C4-2B (cell line): ENCODE measurements around the gene CCDC85C.
A peak's percentile ranks its signal among the peaks of the same experiment; 100 is the strongest.

ENCODE experiments used
- ZFX ChIP-seq: fragments of 450-650 bp; IDR thresholded peaks from 2 replicates; pipeline ENCODE4 v1.6.1; 2017
- TF ChIP-seq, protein P1 (sequence below): fragments of 450-650 bp; conservative IDR thresholded peaks from 2 replicates; pipeline ENCODE4 v1.5.1; 2017; ENCODE audit warnings: mild to moderate bottlenecking

DNA sequence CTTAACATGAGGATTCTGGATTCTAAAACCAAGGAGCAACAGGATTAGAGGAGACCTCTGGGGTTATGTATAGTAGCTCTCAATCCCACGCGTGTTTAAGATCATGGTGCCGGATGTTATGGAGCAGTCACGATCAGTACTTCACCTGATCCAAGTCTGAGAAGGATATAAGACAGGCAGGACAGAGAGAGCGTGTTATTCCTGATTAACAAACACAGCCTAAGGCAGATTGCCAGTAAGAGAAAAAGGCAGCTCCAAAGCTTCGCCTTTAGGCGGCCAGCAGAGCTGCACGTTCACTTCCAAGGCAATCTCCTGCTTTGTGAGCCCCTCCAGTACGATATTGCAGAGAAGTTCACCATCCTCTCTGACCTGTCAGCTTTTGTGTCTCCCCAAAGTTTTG lies 128.8 kb downstream of the CCDC85C start:
- TF ChIP-seq, protein P1, sequence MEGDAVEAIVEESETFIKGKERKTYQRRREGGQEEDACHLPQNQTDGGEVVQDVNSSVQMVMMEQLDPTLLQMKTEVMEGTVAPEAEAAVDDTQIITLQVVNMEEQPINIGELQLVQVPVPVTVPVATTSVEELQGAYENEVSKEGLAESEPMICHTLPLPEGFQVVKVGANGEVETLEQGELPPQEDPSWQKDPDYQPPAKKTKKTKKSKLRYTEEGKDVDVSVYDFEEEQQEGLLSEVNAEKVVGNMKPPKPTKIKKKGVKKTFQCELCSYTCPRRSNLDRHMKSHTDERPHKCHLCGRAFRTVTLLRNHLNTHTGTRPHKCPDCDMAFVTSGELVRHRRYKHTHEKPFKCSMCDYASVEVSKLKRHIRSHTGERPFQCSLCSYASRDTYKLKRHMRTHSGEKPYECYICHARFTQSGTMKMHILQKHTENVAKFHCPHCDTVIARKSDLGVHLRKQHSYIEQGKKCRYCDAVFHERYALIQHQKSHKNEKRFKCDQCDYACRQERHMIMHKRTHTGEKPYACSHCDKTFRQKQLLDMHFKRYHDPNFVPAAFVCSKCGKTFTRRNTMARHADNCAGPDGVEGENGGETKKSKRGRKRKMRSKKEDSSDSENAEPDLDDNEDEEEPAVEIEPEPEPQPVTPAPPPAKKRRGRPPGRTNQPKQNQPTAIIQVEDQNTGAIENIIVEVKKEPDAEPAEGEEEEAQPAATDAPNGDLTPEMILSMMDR = peak; percentile 46; the same call in 1 of the 2 replicates
- TF ChIP-seq ZFX = no peak
